Subcutaneous adipose tissue (tissue), 4 donors: ENCODE measurements around the gene KREMEN2. TPM values are rescaled to one million over a fixed set of nuclear protein-coding genes. Genes with fewer than 3 reads are reported as not detected.

Experiments
- total RNA-seq, 4 donors: library from RNA; depleted of rRNA; stranded (reverse); fragments of >200 nt; gene quantifications; one replicate each; pipeline ENCODE4 v1.1.0, GENCODE V29; 2016
- TF ChIP-seq, protein P1 (sequence below): fragments of 450-650 bp; IDR thresholded peaks from one replicate; pipeline ENCODE4 v1.5.1; 2016; ENCODE audit warnings: low read depth, mild to moderate bottlenecking, control low read depth, antibody characterized with exemption, moderate library complexity

KREMEN2 gene
- total RNA-seq, 4 donors from 2014 or later, result not detected

DNA sequence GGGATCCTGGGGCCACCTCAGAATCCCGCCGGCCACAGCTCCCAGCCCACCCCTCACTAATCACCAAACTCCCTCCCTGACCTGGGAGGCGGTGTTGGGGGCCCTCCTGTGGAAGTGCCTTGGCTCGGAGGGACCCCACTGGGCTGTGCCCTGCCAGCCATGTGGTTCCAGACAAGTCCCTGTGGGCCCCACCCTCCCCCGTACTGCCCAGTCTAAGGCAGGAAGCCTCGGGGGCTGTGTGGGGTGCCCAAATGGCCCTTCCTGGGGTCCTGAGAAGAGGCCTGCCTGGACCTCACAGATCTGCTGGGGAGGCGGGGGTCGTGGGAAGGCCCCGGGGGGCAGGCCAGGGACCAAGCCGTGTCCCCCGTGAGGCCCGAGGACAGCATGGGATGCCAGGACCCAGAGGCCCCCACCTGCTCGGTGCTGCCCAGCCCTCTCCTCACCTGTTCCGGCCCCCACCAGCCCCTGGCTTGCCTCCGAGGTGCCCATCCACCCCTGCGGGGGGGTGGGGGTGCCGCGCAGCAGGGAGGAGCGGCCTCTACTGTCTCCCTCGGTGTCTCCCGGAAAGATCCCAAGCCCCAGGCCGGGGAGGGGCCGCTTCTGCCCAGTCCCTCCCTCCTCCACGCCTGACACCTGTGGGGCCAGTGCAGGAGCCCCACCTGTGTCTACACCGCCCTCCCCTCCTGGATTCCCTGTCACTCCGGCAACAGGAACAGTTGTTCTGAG is 9.3 kb upstream of the KREMEN2 start:
- TF ChIP-seq, protein P1, sequence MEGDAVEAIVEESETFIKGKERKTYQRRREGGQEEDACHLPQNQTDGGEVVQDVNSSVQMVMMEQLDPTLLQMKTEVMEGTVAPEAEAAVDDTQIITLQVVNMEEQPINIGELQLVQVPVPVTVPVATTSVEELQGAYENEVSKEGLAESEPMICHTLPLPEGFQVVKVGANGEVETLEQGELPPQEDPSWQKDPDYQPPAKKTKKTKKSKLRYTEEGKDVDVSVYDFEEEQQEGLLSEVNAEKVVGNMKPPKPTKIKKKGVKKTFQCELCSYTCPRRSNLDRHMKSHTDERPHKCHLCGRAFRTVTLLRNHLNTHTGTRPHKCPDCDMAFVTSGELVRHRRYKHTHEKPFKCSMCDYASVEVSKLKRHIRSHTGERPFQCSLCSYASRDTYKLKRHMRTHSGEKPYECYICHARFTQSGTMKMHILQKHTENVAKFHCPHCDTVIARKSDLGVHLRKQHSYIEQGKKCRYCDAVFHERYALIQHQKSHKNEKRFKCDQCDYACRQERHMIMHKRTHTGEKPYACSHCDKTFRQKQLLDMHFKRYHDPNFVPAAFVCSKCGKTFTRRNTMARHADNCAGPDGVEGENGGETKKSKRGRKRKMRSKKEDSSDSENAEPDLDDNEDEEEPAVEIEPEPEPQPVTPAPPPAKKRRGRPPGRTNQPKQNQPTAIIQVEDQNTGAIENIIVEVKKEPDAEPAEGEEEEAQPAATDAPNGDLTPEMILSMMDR, result no peak

DNA sequence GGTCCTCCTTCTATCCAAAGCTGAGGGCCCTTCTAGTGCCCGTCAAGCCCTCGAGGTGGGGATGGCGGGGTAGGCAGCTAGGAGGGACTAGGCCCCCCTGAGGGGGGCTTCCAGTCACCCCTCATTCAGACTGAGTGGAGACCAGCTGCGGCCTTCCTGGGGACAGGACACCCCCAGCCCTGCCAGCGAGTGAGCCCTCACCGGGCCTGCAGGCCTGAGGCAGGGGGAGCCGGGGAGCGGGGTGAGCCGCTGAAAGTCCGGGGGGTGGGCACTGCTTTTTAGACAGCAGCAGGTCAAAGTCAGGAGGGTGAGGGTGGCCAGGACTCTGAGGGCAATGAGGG is 8.7 kb upstream of the KREMEN2 start:
- TF ChIP-seq, protein P1, result no peak

DNA sequence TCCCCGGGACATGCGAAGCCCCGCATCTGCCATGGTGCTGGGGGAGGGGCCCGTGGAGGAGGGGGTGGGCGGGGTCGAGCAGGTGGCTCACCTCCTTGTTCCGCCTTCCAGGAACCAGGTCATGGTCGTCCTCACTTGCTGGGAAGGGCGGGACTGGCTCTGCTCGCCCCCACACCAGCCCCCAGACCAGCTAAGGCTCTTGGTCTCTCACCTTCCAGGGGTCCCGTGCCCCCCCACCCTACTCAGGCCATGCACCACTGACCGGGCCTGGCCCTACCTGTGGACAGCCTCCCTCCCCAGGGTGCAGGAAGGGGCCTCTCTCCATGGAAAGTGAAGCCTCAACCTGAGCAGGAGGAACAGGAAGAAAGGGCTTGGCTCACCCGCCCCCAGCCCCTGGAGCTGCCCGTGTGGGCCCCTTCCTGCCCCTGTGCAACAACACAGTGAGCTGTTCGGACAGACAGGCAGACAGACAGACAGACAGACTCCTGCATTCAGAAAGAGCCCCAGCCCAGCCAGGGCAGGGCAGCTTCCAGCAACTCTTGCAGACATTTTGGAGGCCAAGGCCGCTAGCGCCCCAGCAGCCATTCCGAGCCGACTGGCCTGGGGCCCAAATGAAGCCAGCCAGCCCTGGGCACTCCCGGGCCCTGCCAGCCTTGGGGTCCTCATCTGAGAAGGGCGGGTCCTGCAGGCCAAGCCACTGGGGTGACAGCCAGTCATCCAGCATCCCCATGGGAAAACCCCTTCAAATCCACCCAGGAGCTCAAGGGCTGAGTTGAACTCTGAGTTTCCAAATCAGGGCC is 8.1 kb upstream of the KREMEN2 start:
- TF ChIP-seq, protein P1, result no peak

GRCh38 chr16:2956579-2956956 is 7.5 kb upstream of the KREMEN2 start:
- TF ChIP-seq, protein P1, result no peak

GRCh38 chr16:2959206-2959605 is 4.9 kb upstream of the KREMEN2 start:
- TF ChIP-seq, protein P1, result no peak

- TF ChIP-seq, protein P1, result no peak
Measured at GRCh38 chr16:2960183-2961010, 3.7 kb upstream of the KREMEN2 start.
